SK-N-SH treated with all-trans-retinoic acid at 6 μM for 48 hours (cell line): ENCODE measurements around the gene CLDN12.
A peak's percentile ranks its signal among the peaks of the same experiment; 100 is the strongest.

Experiments used
- ATAC-seq: fragments of 200-7000 bp; cut with Tn5 transposase; 3 replicates; pipeline ENCODE4 v1.9.1; 2020; ENCODE audit warnings: mild to moderate bottlenecking, moderate library complexity
- ARNTL ChIP-seq: fragments of 450-650 bp; formaldehyde crosslinking; IDR thresholded peaks from 2 replicates; pipeline ENCODE4 v1.5.0; 2020; ENCODE audit warnings: low read depth, mild to moderate bottlenecking, moderate library complexity, borderline replicate concordance
- BACH2 ChIP-seq: fragments of 250-450 bp; sonication (Bioruptor Pico); IDR thresholded peaks from 2 replicates; pipeline ENCODE4 v1.9.0; 2021; ENCODE audit warnings: mild to moderate bottlenecking, borderline replicate concordance
- CSDC2 ChIP-seq: fragments of 250-450 bp; sonication (Bioruptor Pico); IDR thresholded peaks from 2 replicates; pipeline ENCODE4 v1.5.0; 2020; ENCODE audit warnings: mild to moderate bottlenecking, moderate library complexity
- ESRRG ChIP-seq: fragments of 250-450 bp; sonication (Bioruptor Pico); IDR thresholded peaks from 2 replicates; pipeline ENCODE4 v1.6.1; 2021; ENCODE audit warnings: mild to moderate bottlenecking
- GLIS3 ChIP-seq: fragments of 250-450 bp; sonication (Bioruptor Pico); IDR thresholded peaks from 2 replicates; pipeline ENCODE4 v1.5.0; 2020; ENCODE audit warnings: mild to moderate bottlenecking, moderate library complexity
- ISL1 ChIP-seq: fragments of 250-450 bp; sonication (Bioruptor Pico); IDR thresholded peaks from 2 replicates; pipeline ENCODE4 v2.1.2; 2022; ENCODE audit warnings: mild to moderate bottlenecking, moderate library complexity
- OSR1 ChIP-seq: fragments of 250-450 bp; sonication (Bioruptor Pico); IDR thresholded peaks from 2 replicates; pipeline ENCODE4 v1.8.0; 2022; ENCODE audit warnings: moderate library complexity, mild to moderate bottlenecking, inconsistent platforms
- PPARA ChIP-seq: fragments of 250-450 bp; sonication (Bioruptor Pico); IDR thresholded peaks from 2 replicates; pipeline ENCODE4 v1.5.0; 2020; ENCODE audit warnings: mild to moderate bottlenecking, borderline replicate concordance
- RARB ChIP-seq: fragments of 250-450 bp; sonication (Bioruptor Pico); IDR thresholded peaks from 2 replicates; pipeline ENCODE4 v1.8.0; 2021; ENCODE audit warnings: mild to moderate bottlenecking, moderate library complexity
- SNAI2 ChIP-seq: fragments of 250-450 bp; sonication (Bioruptor Pico); IDR thresholded peaks from 2 replicates; pipeline ENCODE4 v1.5.0; 2020; ENCODE audit warnings: mild to moderate bottlenecking, moderate library complexity
- TCF4 ChIP-seq: fragments of 250-450 bp; sonication (Bioruptor Pico); IDR thresholded peaks from 2 replicates; pipeline ENCODE4 v1.8.0; 2021; ENCODE audit warnings: mild to moderate bottlenecking, moderate library complexity, borderline replicate concordance
- TOX ChIP-seq: fragments of 250-450 bp; sonication (Bioruptor Pico); IDR thresholded peaks from 2 replicates; pipeline ENCODE4 v1.8.0; 2021; ENCODE audit warnings: mild to moderate bottlenecking, moderate library complexity, borderline replicate concordance
- ZC3H10 ChIP-seq: fragments of 250-450 bp; sonication (Bioruptor Pico); IDR thresholded peaks from 2 replicates; pipeline ENCODE4 v1.5.1; 2021; ENCODE audit warnings: mild to moderate bottlenecking, moderate library complexity
- ZFP3 ChIP-seq: fragments of 250-450 bp; sonication (Bioruptor Pico); IDR thresholded peaks from 2 replicates; pipeline ENCODE4 v1.5.0; 2020; ENCODE audit warnings: mild to moderate bottlenecking, moderate library complexity
- ZFP30 ChIP-seq: fragments of 450-650 bp; formaldehyde crosslinking; IDR thresholded peaks from 2 replicates; pipeline ENCODE4 v1.5.0; 2022; ENCODE audit warnings: mild to moderate bottlenecking, moderate library complexity
- ZNF565 ChIP-seq: fragments of 450-650 bp; formaldehyde crosslinking; conservative IDR thresholded peaks from 2 replicates; pipeline ENCODE4 v1.5.0; 2020; ENCODE audit warnings: low read depth, mild to moderate bottlenecking, moderate library complexity
- ZNF70 ChIP-seq: fragments of 450-650 bp; formaldehyde crosslinking; IDR thresholded peaks from 2 replicates; pipeline ENCODE4 v1.5.0; 2020; ENCODE audit warnings: mild to moderate bottlenecking, moderate library complexity
- ZNF8 ChIP-seq: fragments of 450-650 bp; formaldehyde crosslinking; IDR thresholded peaks from 2 replicates; pipeline ENCODE4 v1.5.0; 2020; ENCODE audit warnings: mild to moderate bottlenecking, moderate library complexity
- TF ChIP-seq, protein P1 (sequence below): fragments of 250-450 bp; sonication (Bioruptor Pico); IDR thresholded peaks from 2 replicates; pipeline ENCODE4 v1.5.1; 2021; ENCODE audit warnings: mild to moderate bottlenecking, moderate library complexity
- TF ChIP-seq, protein P2 (sequence below): fragments of 250-450 bp; sonication (Bioruptor Pico); IDR thresholded peaks from 2 replicates; pipeline ENCODE4 v1.8.0; 2021; ENCODE audit warnings: low read depth, mild to moderate bottlenecking, moderate library complexity, borderline replicate concordance
- TF ChIP-seq, protein P3 (sequence below): fragments of 250-450 bp; sonication (Bioruptor Pico); IDR thresholded peaks from 2 replicates; pipeline ENCODE4 v1.5.0; 2020; ENCODE audit warnings: mild to moderate bottlenecking, moderate library complexity
- TF ChIP-seq, protein P4 (sequence below): fragments of 250-450 bp; sonication (Bioruptor Pico); IDR thresholded peaks from 2 replicates; pipeline ENCODE4 v1.8.0; 2020; ENCODE audit warnings: mild to moderate bottlenecking, moderate library complexity, borderline replicate concordance
- TF ChIP-seq, protein P5 (sequence below): fragments of 250-450 bp; sonication (Bioruptor Pico); IDR thresholded peaks from 2 replicates; pipeline ENCODE4 v1.5.1; 2020; ENCODE audit warnings: low read depth, mild to moderate bottlenecking, moderate library complexity

CLDN12 gene

DNA sequence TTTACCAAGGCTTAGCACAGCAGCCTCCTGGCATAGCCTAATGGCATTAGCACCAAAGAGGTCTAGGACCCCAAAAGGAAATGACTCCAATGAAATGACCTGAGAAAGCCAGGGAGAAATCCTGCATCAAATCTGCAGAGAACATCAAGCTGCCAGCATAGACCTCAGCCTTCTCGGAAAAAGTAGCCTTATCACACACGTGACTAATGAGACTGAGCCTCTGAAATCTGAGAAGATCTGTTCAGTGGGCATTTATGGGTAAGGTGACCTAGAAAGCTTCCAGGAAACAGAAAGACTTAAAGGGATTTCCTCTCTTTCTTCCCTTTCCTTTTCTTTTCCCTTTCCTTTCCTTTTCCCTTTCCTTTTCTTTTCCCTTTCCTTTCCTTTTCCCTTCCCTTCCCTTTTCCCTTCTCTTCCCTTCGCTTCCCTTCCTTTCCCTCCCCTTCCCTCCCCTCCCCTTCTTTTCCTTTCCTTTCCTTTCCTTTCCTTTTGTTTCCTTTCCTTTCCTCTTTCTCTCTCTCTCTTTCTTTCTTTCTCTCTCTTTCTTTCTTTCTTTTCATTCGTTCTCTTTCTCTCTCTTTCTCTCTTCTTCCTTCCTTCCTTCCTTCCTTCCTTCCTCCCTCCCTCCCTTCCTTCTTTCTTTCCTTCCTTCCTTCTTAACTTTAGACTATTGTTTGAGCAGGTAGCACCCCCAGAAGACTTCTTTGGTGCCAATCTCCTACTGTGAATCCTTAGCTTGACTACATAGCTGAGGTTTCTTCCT is 43.1 kb downstream of the CLDN12 start:
- TF ChIP-seq TOX (CRISPR knock-in tag) (no peak), PPARA (CRISPR knock-in tag) (no peak), ZNF70 (CRISPR knock-in tag) (no peak), ZC3H10 (CRISPR knock-in tag) (no peak), SNAI2 (CRISPR knock-in tag) (no peak), ARNTL (no peak), RARB (CRISPR knock-in tag) (no peak), ZFP30 (CRISPR knock-in tag) (no peak), ZFP3 (CRISPR knock-in tag) (no peak), ZNF565 (CRISPR knock-in tag) (no peak), ESRRG (CRISPR knock-in tag) (no peak), BACH2 (CRISPR knock-in tag) (no peak), CSDC2 (CRISPR knock-in tag) (no peak), GLIS3 (no peak), ZNF8 (no peak), ISL1 (CRISPR knock-in tag) (no peak)
- TF ChIP-seq, protein P1, sequence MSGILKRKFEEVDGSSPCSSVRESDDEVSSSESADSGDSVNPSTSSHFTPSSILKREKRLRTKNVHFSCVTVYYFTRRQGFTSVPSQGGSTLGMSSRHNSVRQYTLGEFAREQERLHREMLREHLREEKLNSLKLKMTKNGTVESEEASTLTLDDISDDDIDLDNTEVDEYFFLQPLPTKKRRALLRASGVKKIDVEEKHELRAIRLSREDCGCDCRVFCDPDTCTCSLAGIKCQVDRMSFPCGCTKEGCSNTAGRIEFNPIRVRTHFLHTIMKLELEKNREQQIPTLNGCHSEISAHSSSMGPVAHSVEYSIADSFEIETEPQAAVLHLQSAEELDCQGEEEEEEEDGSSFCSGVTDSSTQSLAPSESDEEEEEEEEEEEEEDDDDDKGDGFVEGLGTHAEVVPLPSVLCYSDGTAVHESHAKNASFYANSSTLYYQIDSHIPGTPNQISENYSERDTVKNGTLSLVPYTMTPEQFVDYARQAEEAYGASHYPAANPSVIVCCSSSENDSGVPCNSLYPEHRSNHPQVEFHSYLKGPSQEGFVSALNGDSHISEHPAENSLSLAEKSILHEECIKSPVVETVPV: no peak
- TF ChIP-seq, protein P2, sequence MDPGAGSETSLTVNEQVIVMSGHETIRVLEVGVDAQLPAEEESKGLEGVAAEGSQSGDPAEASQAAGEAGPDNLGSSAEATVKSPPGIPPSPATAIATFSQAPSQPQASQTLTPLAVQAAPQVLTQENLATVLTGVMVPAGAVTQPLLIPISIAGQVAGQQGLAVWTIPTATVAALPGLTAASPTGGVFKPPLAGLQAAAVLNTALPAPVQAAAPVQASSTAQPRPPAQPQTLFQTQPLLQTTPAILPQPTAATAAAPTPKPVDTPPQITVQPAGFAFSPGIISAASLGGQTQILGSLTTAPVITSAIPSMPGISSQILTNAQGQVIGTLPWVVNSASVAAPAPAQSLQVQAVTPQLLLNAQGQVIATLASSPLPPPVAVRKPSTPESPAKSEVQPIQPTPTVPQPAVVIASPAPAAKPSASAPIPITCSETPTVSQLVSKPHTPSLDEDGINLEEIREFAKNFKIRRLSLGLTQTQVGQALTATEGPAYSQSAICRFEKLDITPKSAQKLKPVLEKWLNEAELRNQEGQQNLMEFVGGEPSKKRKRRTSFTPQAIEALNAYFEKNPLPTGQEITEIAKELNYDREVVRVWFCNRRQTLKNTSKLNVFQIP (CRISPR knock-in tag): no peak
- TF ChIP-seq, protein P3, sequence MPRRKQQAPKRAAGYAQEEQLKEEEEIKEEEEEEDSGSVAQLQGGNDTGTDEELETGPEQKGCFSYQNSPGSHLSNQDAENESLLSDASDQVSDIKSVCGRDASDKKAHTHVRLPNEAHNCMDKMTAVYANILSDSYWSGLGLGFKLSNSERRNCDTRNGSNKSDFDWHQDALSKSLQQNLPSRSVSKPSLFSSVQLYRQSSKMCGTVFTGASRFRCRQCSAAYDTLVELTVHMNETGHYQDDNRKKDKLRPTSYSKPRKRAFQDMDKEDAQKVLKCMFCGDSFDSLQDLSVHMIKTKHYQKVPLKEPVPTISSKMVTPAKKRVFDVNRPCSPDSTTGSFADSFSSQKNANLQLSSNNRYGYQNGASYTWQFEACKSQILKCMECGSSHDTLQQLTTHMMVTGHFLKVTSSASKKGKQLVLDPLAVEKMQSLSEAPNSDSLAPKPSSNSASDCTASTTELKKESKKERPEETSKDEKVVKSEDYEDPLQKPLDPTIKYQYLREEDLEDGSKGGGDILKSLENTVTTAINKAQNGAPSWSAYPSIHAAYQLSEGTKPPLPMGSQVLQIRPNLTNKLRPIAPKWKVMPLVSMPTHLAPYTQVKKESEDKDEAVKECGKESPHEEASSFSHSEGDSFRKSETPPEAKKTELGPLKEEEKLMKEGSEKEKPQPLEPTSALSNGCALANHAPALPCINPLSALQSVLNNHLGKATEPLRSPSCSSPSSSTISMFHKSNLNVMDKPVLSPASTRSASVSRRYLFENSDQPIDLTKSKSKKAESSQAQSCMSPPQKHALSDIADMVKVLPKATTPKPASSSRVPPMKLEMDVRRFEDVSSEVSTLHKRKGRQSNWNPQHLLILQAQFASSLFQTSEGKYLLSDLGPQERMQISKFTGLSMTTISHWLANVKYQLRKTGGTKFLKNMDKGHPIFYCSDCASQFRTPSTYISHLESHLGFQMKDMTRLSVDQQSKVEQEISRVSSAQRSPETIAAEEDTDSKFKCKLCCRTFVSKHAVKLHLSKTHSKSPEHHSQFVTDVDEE (CRISPR knock-in tag): no peak
- TF ChIP-seq, protein P4, sequence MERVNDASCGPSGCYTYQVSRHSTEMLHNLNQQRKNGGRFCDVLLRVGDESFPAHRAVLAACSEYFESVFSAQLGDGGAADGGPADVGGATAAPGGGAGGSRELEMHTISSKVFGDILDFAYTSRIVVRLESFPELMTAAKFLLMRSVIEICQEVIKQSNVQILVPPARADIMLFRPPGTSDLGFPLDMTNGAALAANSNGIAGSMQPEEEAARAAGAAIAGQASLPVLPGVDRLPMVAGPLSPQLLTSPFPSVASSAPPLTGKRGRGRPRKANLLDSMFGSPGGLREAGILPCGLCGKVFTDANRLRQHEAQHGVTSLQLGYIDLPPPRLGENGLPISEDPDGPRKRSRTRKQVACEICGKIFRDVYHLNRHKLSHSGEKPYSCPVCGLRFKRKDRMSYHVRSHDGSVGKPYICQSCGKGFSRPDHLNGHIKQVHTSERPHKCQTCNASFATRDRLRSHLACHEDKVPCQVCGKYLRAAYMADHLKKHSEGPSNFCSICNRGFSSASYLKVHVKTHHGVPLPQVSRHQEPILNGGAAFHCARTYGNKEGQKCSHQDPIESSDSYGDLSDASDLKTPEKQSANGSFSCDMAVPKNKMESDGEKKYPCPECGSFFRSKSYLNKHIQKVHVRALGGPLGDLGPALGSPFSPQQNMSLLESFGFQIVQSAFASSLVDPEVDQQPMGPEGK: no peak
- TF ChIP-seq, all 23 proteins: peak for 0
- no peak; the same call in 2 of the 3 replicates for ATAC-seq

DNA sequence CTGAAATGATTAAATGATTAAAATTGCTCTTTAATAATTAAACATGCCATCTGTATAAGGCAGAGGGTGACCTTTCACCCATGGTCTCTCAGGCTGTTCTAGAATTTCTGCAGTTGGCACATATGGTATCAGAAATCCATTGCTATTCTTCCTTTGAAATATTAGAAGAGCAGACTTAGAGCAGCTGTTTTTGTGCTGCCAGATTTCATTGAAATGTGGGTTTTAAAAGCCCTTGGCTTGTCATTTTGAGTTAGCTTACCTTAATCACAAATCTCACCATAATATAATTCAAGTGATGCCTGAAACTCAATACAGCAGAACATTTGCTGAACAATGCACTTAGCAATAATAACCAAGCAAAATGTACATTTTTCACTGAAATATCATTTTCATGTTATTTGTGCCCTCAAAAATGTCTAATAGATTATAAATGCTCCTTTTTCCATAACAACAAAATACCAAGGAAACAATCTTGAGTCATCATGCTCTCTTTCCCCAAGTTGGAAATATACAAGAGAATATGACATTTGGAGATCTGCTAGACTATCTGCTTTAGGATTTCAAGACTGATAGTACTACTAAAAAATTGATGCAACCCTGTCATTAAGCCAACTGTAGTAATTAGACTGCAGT is 50.1 kb downstream of the CLDN12 start:
- ATAC-seq: peak; percentile 90
- no peak for TF ChIP-seq ESRRG (CRISPR knock-in tag)
- TF ChIP-seq PPARA (CRISPR knock-in tag): no peak
- TF ChIP-seq ZNF70 (CRISPR knock-in tag): no peak
- no peak for TF ChIP-seq ZFP3 (CRISPR knock-in tag)
- TF ChIP-seq ZNF8: no peak
- peak; percentile 98 for TF ChIP-seq TOX (CRISPR knock-in tag)
- TF ChIP-seq, protein P3 (CRISPR knock-in tag): no peak
- no peak for TF ChIP-seq ZNF565 (CRISPR knock-in tag)
- TF ChIP-seq ISL1 (CRISPR knock-in tag): peak; percentile 84
- TF ChIP-seq ARNTL: no peak
- TF ChIP-seq RARB (CRISPR knock-in tag): peak; percentile 96
- TF ChIP-seq TCF4 (CRISPR knock-in tag): no peak
- TF ChIP-seq OSR1: no peak
- no peak for TF ChIP-seq BACH2 (CRISPR knock-in tag)
- TF ChIP-seq, protein P4: peak; percentile 93; the same call in 1 of the 2 replicates
- TF ChIP-seq, protein P5, sequence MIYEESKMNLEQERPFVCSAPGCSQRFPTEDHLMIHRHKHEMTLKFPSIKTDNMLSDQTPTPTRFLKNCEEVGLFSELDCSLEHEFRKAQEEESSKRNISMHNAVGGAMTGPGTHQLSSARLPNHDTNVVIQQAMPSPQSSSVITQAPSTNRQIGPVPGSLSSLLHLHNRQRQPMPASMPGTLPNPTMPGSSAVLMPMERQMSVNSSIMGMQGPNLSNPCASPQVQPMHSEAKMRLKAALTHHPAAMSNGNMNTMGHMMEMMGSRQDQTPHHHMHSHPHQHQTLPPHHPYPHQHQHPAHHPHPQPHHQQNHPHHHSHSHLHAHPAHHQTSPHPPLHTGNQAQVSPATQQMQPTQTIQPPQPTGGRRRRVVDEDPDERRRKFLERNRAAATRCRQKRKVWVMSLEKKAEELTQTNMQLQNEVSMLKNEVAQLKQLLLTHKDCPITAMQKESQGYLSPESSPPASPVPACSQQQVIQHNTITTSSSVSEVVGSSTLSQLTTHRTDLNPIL (CRISPR knock-in tag): no peak
